T-helper 1 cell treated with Interleukin-12 subunit alpha and Interleukin-12 subunit beta and Interleukin-4 antibody, amounts not matched to agents 30 ng/mL and 1 ng/mL, for 36 hours (primary cell): ENCODE measurements around the gene PADI1. TPM values are rescaled to one million over a fixed set of nuclear protein-coding genes. Genes with fewer than 3 reads are reported as not detected.

Experiments
- intact Hi-C: fragments of 100-400 bp; cut with micrococcal nuclease; formaldehyde crosslinking; loops from one replicate; pipeline ENCODE4 v1.15.1; 2024
- total RNA-seq: library from RNA; stranded (reverse); gene quantifications from 2 replicates; pipeline ENCODE4 v1.2.3, GENCODE V29; 2022

Gene PADI1
- total RNA-seq, 1 donor from 2014 or later, result not detected

- intact Hi-C loops, result no loop called here
Measured at GRCh38 chr1:17214876-17215544, 10.1 kb downstream of the PADI1 start.

GRCh38 chr1:17215545-17215890, 10.6 kb downstream of the PADI1 start:
- intact Hi-C loops, result no loop called here

GRCh38 chr1:17216078-17216477, 11.2 kb downstream of the PADI1 start:
- intact Hi-C loops, result no loop called here

GRCh38 chr1:17217607-17218006, 12.7 kb downstream of the PADI1 start:
- intact Hi-C loops, result no loop called here

- intact Hi-C loops, result no loop called here
Measured at GRCh38 chr1:17218939-17219338, 14.0 kb downstream of the PADI1 start.

GRCh38 chr1:17220287-17220686, 15.4 kb downstream of the PADI1 start:
- intact Hi-C loops, result no loop called here

GRCh38 chr1:17222557-17222956, 17.6 kb downstream of the PADI1 start:
- intact Hi-C loops, result no loop called here

GRCh38 chr1:17224434-17224833, 19.5 kb downstream of the PADI1 start:
- intact Hi-C loops, result no loop called here

GRCh38 chr1:17225140-17225539, 20.2 kb downstream of the PADI1 start:
- intact Hi-C loops, result no loop called here

- intact Hi-C loops, result no loop called here
Measured at GRCh38 chr1:17227358-17227915, 22.5 kb downstream of the PADI1 start.

GRCh38 chr1:17228619-17229018, 23.7 kb downstream of the PADI1 start:
- intact Hi-C loops, result no loop called here

- intact Hi-C loops, result no loop called here
Measured at GRCh38 chr1:17229379-17229778, 24.5 kb downstream of the PADI1 start.

- intact Hi-C loops, result no loop called here
Measured at GRCh38 chr1:17230106-17230505, 25.2 kb downstream of the PADI1 start.

- intact Hi-C loops, result no loop called here
Measured at GRCh38 chr1:17230671-17231310, 25.9 kb downstream of the PADI1 start.

GRCh38 chr1:17232759-17233661, 28.1 kb downstream of the PADI1 start:
- intact Hi-C loops, result no loop called here

GRCh38 chr1:17233675-17234320, 28.9 kb downstream of the PADI1 start:
- intact Hi-C loops, result no loop called here

GRCh38 chr1:17234405-17234804, 29.5 kb downstream of the PADI1 start:
- intact Hi-C loops, result no loop called here

GRCh38 chr1:17235135-17235885, 30.4 kb downstream of the PADI1 start:
- intact Hi-C loops, result no loop called here

GRCh38 chr1:17236779-17237560, 32.0 kb downstream of the PADI1 start:
- intact Hi-C loops, result loop anchor here (1.0 to 2.0 kb wide), 3 partner anchors 112 to 286 kb away; no protein-coding TSS in a partner anchor

- intact Hi-C loops, result loop anchor here (1.0 to 2.0 kb wide), 3 partner anchors 112 to 287 kb away; no protein-coding TSS in a partner anchor
Measured at GRCh38 chr1:17237561-17237903, 32.6 kb downstream of the PADI1 start.
